ENCODE data around the gene KDM5C. TPM values are rescaled to one million over a fixed set of nuclear protein-coding genes. Genes with fewer than 3 reads are reported as not detected.

The KDM5C gene
- total and polyA plus RNA-seq, 2 of the 4 experiments (the other 2 are of a cell fraction) = 75.4 to 84.6 TPM

DNA sequence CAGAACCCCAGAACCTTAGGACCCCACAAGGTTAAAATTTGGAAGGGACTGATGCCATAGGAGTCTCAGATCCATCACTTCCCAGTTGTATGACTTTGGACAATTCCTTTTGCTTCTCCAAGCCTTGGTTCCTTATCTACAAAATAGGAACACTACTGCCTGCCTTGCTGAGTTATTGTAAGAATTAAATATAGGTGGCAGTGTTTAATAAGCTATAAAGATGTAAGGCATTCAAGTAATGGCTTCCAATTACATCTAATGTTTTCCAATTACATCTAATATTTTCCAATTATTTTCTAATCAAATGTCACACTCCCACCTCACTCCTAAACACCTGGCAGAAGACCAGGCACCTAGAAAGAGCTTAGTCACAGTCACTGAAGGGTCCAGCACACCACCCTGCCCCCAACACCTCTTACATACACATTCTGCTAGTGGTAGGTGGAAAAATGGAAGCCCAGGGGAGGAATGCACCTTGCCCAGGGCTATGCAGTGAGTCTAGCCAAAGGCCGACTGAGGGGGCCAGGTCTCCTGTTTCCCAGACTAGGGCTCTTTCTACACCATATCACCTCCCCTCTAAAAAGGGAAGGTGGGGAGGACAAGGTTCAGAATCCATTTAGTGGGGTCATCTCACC lies 24.5 kb upstream of the KDM5C start:
- H3K9me1 ChIP-seq (ENCODE audit: insufficient read depth, low read length) = no peaks in the 10 kb centered on the region; the same call in 1 of the 2 replicates
- H3K4me1 ChIP-seq (ENCODE audit: control insufficient read depth, insufficient read depth, low read length) = no peaks in the 10 kb centered on the region
- peaks cover 19% of the 10 kb centered on the region; the same call in 1 of the 2 replicates for H3K27me3 ChIP-seq (ENCODE audit: control insufficient read depth, insufficient read depth, low read length)
- no peak overlapping the region for H4K5ac ChIP-seq (ENCODE audit: low read depth, low read length)
- H3K56ac ChIP-seq (ENCODE audit: extremely low read depth, insufficient read depth, low read length) = no peak overlapping the region
- no peak overlapping the region for H4K91ac ChIP-seq (ENCODE audit: insufficient read depth, low read depth, low read length)
- BruUV-seq (replicated peaks) = no TSS peak
- peak; percentile 22; the same call in 1 of the 2 replicates for TF ChIP-seq RAD21 (IDR thresholded peaks at IDR 0.05; ENCODE audit: low read length)
- TF ChIP-seq, protein P1, sequence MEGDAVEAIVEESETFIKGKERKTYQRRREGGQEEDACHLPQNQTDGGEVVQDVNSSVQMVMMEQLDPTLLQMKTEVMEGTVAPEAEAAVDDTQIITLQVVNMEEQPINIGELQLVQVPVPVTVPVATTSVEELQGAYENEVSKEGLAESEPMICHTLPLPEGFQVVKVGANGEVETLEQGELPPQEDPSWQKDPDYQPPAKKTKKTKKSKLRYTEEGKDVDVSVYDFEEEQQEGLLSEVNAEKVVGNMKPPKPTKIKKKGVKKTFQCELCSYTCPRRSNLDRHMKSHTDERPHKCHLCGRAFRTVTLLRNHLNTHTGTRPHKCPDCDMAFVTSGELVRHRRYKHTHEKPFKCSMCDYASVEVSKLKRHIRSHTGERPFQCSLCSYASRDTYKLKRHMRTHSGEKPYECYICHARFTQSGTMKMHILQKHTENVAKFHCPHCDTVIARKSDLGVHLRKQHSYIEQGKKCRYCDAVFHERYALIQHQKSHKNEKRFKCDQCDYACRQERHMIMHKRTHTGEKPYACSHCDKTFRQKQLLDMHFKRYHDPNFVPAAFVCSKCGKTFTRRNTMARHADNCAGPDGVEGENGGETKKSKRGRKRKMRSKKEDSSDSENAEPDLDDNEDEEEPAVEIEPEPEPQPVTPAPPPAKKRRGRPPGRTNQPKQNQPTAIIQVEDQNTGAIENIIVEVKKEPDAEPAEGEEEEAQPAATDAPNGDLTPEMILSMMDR (conservative IDR thresholded peaks at IDR 0.05; ENCODE audit: low read depth, low read length) = no peak
- no peak overlapping the region for H3K23ac ChIP-seq (ENCODE audit: low read depth, low read length)
- dilution Hi-C loops (cut with HindIII; ENCODE audit: low sequenced_read_pairs, unreplicated experiment) = no loop called here
- no peak overlapping the region for H2AK9ac ChIP-seq (replicated peaks; ENCODE audit: low read depth, low read length, poor library complexity)
- no peak overlapping the region for H3K27ac ChIP-seq (ENCODE audit: insufficient read depth, low read length)
- no peak overlapping the region for H2AFZ ChIP-seq (replicated peaks; ENCODE audit: low read length, poor library complexity)
- no peak overlapping the region for H3K4me3 ChIP-seq (ENCODE audit: insufficient read depth, low read depth, low read length)
- ATAC-seq (ENCODE audit: low read depth) = no peak
- no peak overlapping the region for H3K18ac ChIP-seq (ENCODE audit: low read depth, low read length)
- H4K8ac ChIP-seq (ENCODE audit: low read depth in 2 of 2, low read length in 2 of 2) = no peak overlapping the region
- POLR2A ChIA-PET (ENCODE audit: unreplicated experiment) = no interaction called here
- no peak overlapping the region for H3K4ac ChIP-seq (ENCODE audit: low read depth, low read length)
- WGBS, 2 experiments (ENCODE audit: extremely low coverage in 2 of 2, insufficient read length in 1 of 2) = no CpG with 5 or more reads among the region's 1 CpG
- H3K14ac ChIP-seq (replicated peaks; ENCODE audit: low read depth, low read length) = no peak overlapping the region
- H3K36me3 ChIP-seq (ENCODE audit: control insufficient read depth, insufficient read depth, low read length) = peaks cover 3% of the 10 kb centered on the region; the same call in 1 of the 2 replicates
- H2BK5ac ChIP-seq (ENCODE audit: low read depth, low read length, poor library complexity, severe bottlenecking) = no peak overlapping the region
- CTCF ChIA-PET = interaction anchor here (1.0 kb wide), 1 partner anchor 232 kb away, joined by 3 read pairs; no protein-coding TSS in a partner anchor
- no peak for DNase-seq
- H3K9ac ChIP-seq (ENCODE audit: low read depth, low read length) = no peak overlapping the region
- H2AK5ac ChIP-seq (ENCODE audit: low read depth, low read length) = no peak overlapping the region
- H3K79me1 ChIP-seq (ENCODE audit: low read depth in 1 of 2, low read length in 2 of 2) = no peaks in the 10 kb centered on the region
- H2BK120ac ChIP-seq (ENCODE audit: low read depth, low read length) = no peak overlapping the region
- H4K20me1 ChIP-seq (ENCODE audit: insufficient read depth, low read length) = no peaks in the 10 kb centered on the region; the same call in 1 of the 2 replicates
- intact Hi-C loops (cut with micrococcal nuclease) = loop anchor here (10.0 kb wide), 1 partner anchor 75 kb away; no protein-coding TSS in a partner anchor
- no peaks in the 10 kb centered on the region for H3K9me3 ChIP-seq (ENCODE audit: control insufficient read depth, insufficient read depth, low read length)
- no peak overlapping the region for H3K4me2 ChIP-seq (ENCODE audit: low read depth, low read length)
- in situ Hi-C loops (cut with MboI; ENCODE audit: low sequenced_read_pairs) = no loop called here
- H2BK15ac ChIP-seq (ENCODE audit: low read depth, low read length) = no peak overlapping the region
- H2BK20ac ChIP-seq (ENCODE audit: low read depth, low read length) = no peak overlapping the region
